Measurements from ENCODE around the gene MYH7B.

MYH7B gene

GRCh38 chr20:34956751-34957472 lies 1.2 kb downstream of the MYH7B start:
- H3K27ac ChIP-seq (ENCODE audit: low read length): no peak overlapping the region
- no peak overlapping the region for H3K9ac ChIP-seq (ENCODE audit: low read length in 2 of 2)

GRCh38 chr20:34964486-34964885 lies 8.8 kb downstream of the MYH7B start:
- Histone ChIP-seq H3K9ac (ENCODE audit: low read length in 2 of 2) (no peak overlapping the region), H3K27ac (ENCODE audit: low read length) (no peak overlapping the region), H3K4me1 (ENCODE audit: control insufficient read depth, insufficient read depth, low read length) (no peaks in the 10 kb centered on the region), H3K9me3 (ENCODE audit: control insufficient read depth in 2 of 2, low read length in 2 of 2) (no peaks in the 10 kb centered on the region), H3K4me3 (ENCODE audit: low read length in 2 of 2) (no peak overlapping the region), H3K36me3 (ENCODE audit: control insufficient read depth in 2 of 2, insufficient read depth in 2 of 2, low read length in 2 of 2) (no peaks in the 10 kb centered on the region), H3K27me3 (ENCODE audit: control insufficient read depth in 1 of 2, insufficient read depth in 2 of 2, low read length in 2 of 2) (no peaks in the 10 kb centered on the region)

More at GRCh38 chr20:34956751-34957472, 1.2 kb downstream of the MYH7B start:
- H3K4me1 ChIP-seq (ENCODE audit: control insufficient read depth, insufficient read depth, low read length): peaks cover 15% of the 10 kb centered on the region
- H3K4me3 ChIP-seq (ENCODE audit: low read length in 2 of 2): no peak overlapping the region
- H3K9me3 ChIP-seq (ENCODE audit: control insufficient read depth in 2 of 2, low read length in 2 of 2): no peaks in the 10 kb centered on the region
- H3K27me3 ChIP-seq (ENCODE audit: control insufficient read depth in 1 of 2, insufficient read depth in 2 of 2, low read length in 2 of 2): no peaks in the 10 kb centered on the region
- H3K36me3 ChIP-seq (ENCODE audit: control insufficient read depth in 2 of 2, insufficient read depth in 2 of 2, low read length in 2 of 2): no peaks in the 10 kb centered on the region

- Histone ChIP-seq H3K9ac (ENCODE audit: low read length in 2 of 2) (no peak overlapping the region), H3K36me3 (ENCODE audit: control insufficient read depth in 2 of 2, insufficient read depth in 2 of 2, low read length in 2 of 2) (no peaks in the 10 kb centered on the region), H3K27ac (ENCODE audit: low read length) (no peak overlapping the region), H3K27me3 (ENCODE audit: control insufficient read depth in 1 of 2, insufficient read depth in 2 of 2, low read length in 2 of 2) (peaks cover 0 to under 1% of the 10 kb centered on the region in 2 donors), H3K9me3 (ENCODE audit: control insufficient read depth in 2 of 2, low read length in 2 of 2) (no peaks in the 10 kb centered on the region), H3K4me1 (ENCODE audit: control insufficient read depth, insufficient read depth, low read length) (no peaks in the 10 kb centered on the region), H3K4me3 (ENCODE audit: low read length in 2 of 2) (no peak overlapping the region)
These were observed 9.4 kb downstream of the MYH7B start for GRCh38 chr20:34965051-34965450.

- H3K27me3 ChIP-seq (ENCODE audit: control insufficient read depth in 1 of 2, insufficient read depth in 2 of 2, low read length in 2 of 2): peaks cover 0 to 2% of the 10 kb centered on the region in 2 donors
- H3K9ac ChIP-seq (ENCODE audit: low read length in 2 of 2): no peak overlapping the region
- H3K4me3 ChIP-seq (ENCODE audit: low read length in 2 of 2): no peak overlapping the region
- H3K9me3 ChIP-seq (ENCODE audit: control insufficient read depth in 2 of 2, low read length in 2 of 2): no peaks in the 10 kb centered on the region
- no peaks in the 10 kb centered on the region for H3K4me1 ChIP-seq (ENCODE audit: control insufficient read depth, insufficient read depth, low read length)
- H3K27ac ChIP-seq (ENCODE audit: low read length): no peak overlapping the region
- no peaks in the 10 kb centered on the region for H3K36me3 ChIP-seq (ENCODE audit: control insufficient read depth in 2 of 2, insufficient read depth in 2 of 2, low read length in 2 of 2)
These were observed 11.8 kb downstream of the MYH7B start for GRCh38 chr20:34967421-34967820.

- no peak overlapping the region for H3K9ac ChIP-seq (ENCODE audit: low read length in 2 of 2)
- no peak overlapping the region for H3K4me3 ChIP-seq (ENCODE audit: low read length in 2 of 2)
- no peaks in the 10 kb centered on the region for H3K9me3 ChIP-seq (ENCODE audit: control insufficient read depth in 2 of 2, low read length in 2 of 2)
- H3K27me3 ChIP-seq (ENCODE audit: control insufficient read depth in 1 of 2, insufficient read depth in 2 of 2, low read length in 2 of 2): peaks cover 0 to 2% of the 10 kb centered on the region in 2 donors
- H3K4me1 ChIP-seq (ENCODE audit: control insufficient read depth, insufficient read depth, low read length): no peaks in the 10 kb centered on the region
- H3K27ac ChIP-seq (ENCODE audit: low read length): no peak overlapping the region
- no peaks in the 10 kb centered on the region for H3K36me3 ChIP-seq (ENCODE audit: control insufficient read depth in 2 of 2, insufficient read depth in 2 of 2, low read length in 2 of 2)
These were observed 12.5 kb downstream of the MYH7B start for GRCh38 chr20:34968042-34968775.

- Histone ChIP-seq H3K36me3 (ENCODE audit: control insufficient read depth in 2 of 2, insufficient read depth in 2 of 2, low read length in 2 of 2) (no peaks in the 10 kb centered on the region), H3K9ac (ENCODE audit: low read length in 2 of 2) (no peak overlapping the region), H3K4me1 (ENCODE audit: control insufficient read depth, insufficient read depth, low read length) (no peaks in the 10 kb centered on the region), H3K27me3 (ENCODE audit: control insufficient read depth in 1 of 2, insufficient read depth in 2 of 2, low read length in 2 of 2) (peaks cover 0 to 2% of the 10 kb centered on the region in 2 donors), H3K9me3 (ENCODE audit: control insufficient read depth in 2 of 2, low read length in 2 of 2) (no peaks in the 10 kb centered on the region), H3K27ac (ENCODE audit: low read length) (no peak overlapping the region), H3K4me3 (ENCODE audit: low read length in 2 of 2) (no peak overlapping the region)
These were observed 14.6 kb downstream of the MYH7B start for GRCh38 chr20:34970193-34970840.

- Histone ChIP-seq H3K27ac (ENCODE audit: low read length) (no peak overlapping the region), H3K9me3 (ENCODE audit: control insufficient read depth in 2 of 2, low read length in 2 of 2) (no peaks in the 10 kb centered on the region), H3K36me3 (ENCODE audit: control insufficient read depth in 2 of 2, insufficient read depth in 2 of 2, low read length in 2 of 2) (no peaks in the 10 kb centered on the region), H3K27me3 (ENCODE audit: control insufficient read depth in 1 of 2, insufficient read depth in 2 of 2, low read length in 2 of 2) (peaks cover 0 to 2% of the 10 kb centered on the region in 2 donors), H3K4me1 (ENCODE audit: control insufficient read depth, insufficient read depth, low read length) (no peaks in the 10 kb centered on the region), H3K9ac (ENCODE audit: low read length in 2 of 2) (no peak overlapping the region), H3K4me3 (ENCODE audit: low read length in 2 of 2) (no peak overlapping the region)
These were observed 15.3 kb downstream of the MYH7B start for GRCh38 chr20:34970846-34971560.

GRCh38 chr20:34971561-34972235 lies 16.0 kb downstream of the MYH7B start:
- H3K4me3 ChIP-seq (ENCODE audit: low read length in 2 of 2): no peak overlapping the region
- H3K9ac ChIP-seq (ENCODE audit: low read length in 2 of 2): no peak overlapping the region
- H3K36me3 ChIP-seq (ENCODE audit: control insufficient read depth in 2 of 2, insufficient read depth in 2 of 2, low read length in 2 of 2): no peaks in the 10 kb centered on the region
- H3K4me1 ChIP-seq (ENCODE audit: control insufficient read depth, insufficient read depth, low read length): no peaks in the 10 kb centered on the region
- no peak overlapping the region for H3K27ac ChIP-seq (ENCODE audit: low read length)
- H3K9me3 ChIP-seq (ENCODE audit: control insufficient read depth in 2 of 2, low read length in 2 of 2): no peaks in the 10 kb centered on the region
- peaks cover 0 to 2% of the 10 kb centered on the region in 2 donors for H3K27me3 ChIP-seq (ENCODE audit: control insufficient read depth in 1 of 2, insufficient read depth in 2 of 2, low read length in 2 of 2)

- H3K9ac ChIP-seq (ENCODE audit: low read length in 2 of 2): no peak overlapping the region
- no peaks in the 10 kb centered on the region for H3K9me3 ChIP-seq (ENCODE audit: control insufficient read depth in 2 of 2, low read length in 2 of 2)
- no peak overlapping the region for H3K27ac ChIP-seq (ENCODE audit: low read length)
- H3K36me3 ChIP-seq (ENCODE audit: control insufficient read depth in 2 of 2, insufficient read depth in 2 of 2, low read length in 2 of 2): no peaks in the 10 kb centered on the region
- H3K4me1 ChIP-seq (ENCODE audit: control insufficient read depth, insufficient read depth, low read length): no peaks in the 10 kb centered on the region
- H3K27me3 ChIP-seq (ENCODE audit: control insufficient read depth in 1 of 2, insufficient read depth in 2 of 2, low read length in 2 of 2): peaks cover 0 to 2% of the 10 kb centered on the region in 2 donors
- H3K4me3 ChIP-seq (ENCODE audit: low read length in 2 of 2): no peak overlapping the region
These were observed 18.6 kb downstream of the MYH7B start for GRCh38 chr20:34974246-34974645.

- no peaks in the 10 kb centered on the region for H3K36me3 ChIP-seq (ENCODE audit: control insufficient read depth in 2 of 2, insufficient read depth in 2 of 2, low read length in 2 of 2)
- no peak overlapping the region for H3K4me3 ChIP-seq (ENCODE audit: low read length in 2 of 2)
- H3K27me3 ChIP-seq (ENCODE audit: control insufficient read depth in 1 of 2, insufficient read depth in 2 of 2, low read length in 2 of 2): peaks cover 0 to 8% of the 10 kb centered on the region in 2 donors
- H3K9me3 ChIP-seq (ENCODE audit: control insufficient read depth in 2 of 2, low read length in 2 of 2): no peaks in the 10 kb centered on the region
- no peak overlapping the region for H3K9ac ChIP-seq (ENCODE audit: low read length in 2 of 2)
- H3K4me1 ChIP-seq (ENCODE audit: control insufficient read depth, insufficient read depth, low read length): no peaks in the 10 kb centered on the region
- no peak overlapping the region for H3K27ac ChIP-seq (ENCODE audit: low read length)
These were observed 20.6 kb downstream of the MYH7B start for GRCh38 chr20:34976286-34976685.

Data from stomach smooth muscle (tissue), 2 donors.